HFF-Myc (cell line): ENCODE measurements around the gene URB1.

Source experiments
- DNase-seq: peaks from one replicate; pipeline ENCODE4 v3.0.0-alpha.2; 2011; ENCODE audit warnings: low read depth; ENCODE audit errors: extremely low read depth
- H3K4me3 ChIP-seq: replicated peaks from 2 replicates; pipeline ENCODE4 v1.5.1; 2011; ENCODE audit warnings: low read depth, mild to moderate bottlenecking, control low read depth, low read length
- CTCF ChIP-seq: IDR thresholded peaks from 2 replicates; pipeline ENCODE4 v1.5.1; 2012; ENCODE audit warnings: mild to moderate bottlenecking, low read depth, low read length, control low read depth; ENCODE audit errors: missing control alignments

URB1 gene

GRCh38 chr21:32300117-32300681 is 92.6 kb downstream of the URB1 start:
- no peak overlapping the region for H3K4me3 ChIP-seq
- TF ChIP-seq CTCF: no peak
- DNase-seq: no peak

- no peak overlapping the region for H3K4me3 ChIP-seq
- no peak for TF ChIP-seq CTCF
- DNase-seq: no peak
Measured at GRCh38 chr21:32299695-32300094, 93.1 kb downstream of the URB1 start.

- no peak for DNase-seq
- H3K4me3 ChIP-seq: no peak within 1 kb of the TSS
- no peak for TF ChIP-seq CTCF
Measured at GRCh38 chr21:32298658-32299081, 94.1 kb downstream of the URB1 start, which contains the start of gene MRAP. MRAP (plus strand) TSS chr21:32298855; CDS start chr21:32298972, 117 bp downstream.

GRCh38 chr21:32298148-32298559 is 94.7 kb downstream of the URB1 start:
- no peak overlapping the region for H3K4me3 ChIP-seq
- no peak for DNase-seq
- no peak for TF ChIP-seq CTCF

GRCh38 chr21:32297449-32297848 is 95.4 kb downstream of the URB1 start:
- H3K4me3 ChIP-seq: no peak overlapping the region
- TF ChIP-seq CTCF: no peak
- no peak for DNase-seq

GRCh38 chr21:32285476-32285875 is 107.3 kb downstream of the URB1 start:
- no peak for DNase-seq
- no peak overlapping the region for H3K4me3 ChIP-seq
- no peak for TF ChIP-seq CTCF

GRCh38 chr21:32282992-32283391 is 109.8 kb downstream of the URB1 start:
- no peak for TF ChIP-seq CTCF
- no peak overlapping the region for H3K4me3 ChIP-seq
- no peak for DNase-seq
